ENCODE results near the gene CNIH2. TPM values are rescaled to one million over a fixed set of nuclear protein-coding genes. Genes with fewer than 3 reads are reported as not detected.
A peak's percentile ranks its signal among the peaks of the same experiment; 100 is the strongest.

Gene CNIH2
- total and polyA plus RNA-seq, 7 donors, result 0.05 TPM; not detected in 6

GRCh38 chr11:66263785-66264184, 14.2 kb upstream of the CNIH2 start:
- H3K4me3 ChIP-seq, result no peak overlapping the region
- WGBS, 3 donors, result 93 to 95% (median 94%) methylated on average over 10 of the region's 10 CpGs
- peaks cover 6% of the 10 kb centered on the region for H3K4me1 ChIP-seq
- DNase-seq, result no peak
- H3K27me3 ChIP-seq (ENCODE audit: insufficient read depth in 3 of 3, low read length in 2 of 3), result no peaks in the 10 kb centered on the region
- intact Hi-C loops (cut with DNase I), result no loop called here
- TF ChIP-seq, protein P1, sequence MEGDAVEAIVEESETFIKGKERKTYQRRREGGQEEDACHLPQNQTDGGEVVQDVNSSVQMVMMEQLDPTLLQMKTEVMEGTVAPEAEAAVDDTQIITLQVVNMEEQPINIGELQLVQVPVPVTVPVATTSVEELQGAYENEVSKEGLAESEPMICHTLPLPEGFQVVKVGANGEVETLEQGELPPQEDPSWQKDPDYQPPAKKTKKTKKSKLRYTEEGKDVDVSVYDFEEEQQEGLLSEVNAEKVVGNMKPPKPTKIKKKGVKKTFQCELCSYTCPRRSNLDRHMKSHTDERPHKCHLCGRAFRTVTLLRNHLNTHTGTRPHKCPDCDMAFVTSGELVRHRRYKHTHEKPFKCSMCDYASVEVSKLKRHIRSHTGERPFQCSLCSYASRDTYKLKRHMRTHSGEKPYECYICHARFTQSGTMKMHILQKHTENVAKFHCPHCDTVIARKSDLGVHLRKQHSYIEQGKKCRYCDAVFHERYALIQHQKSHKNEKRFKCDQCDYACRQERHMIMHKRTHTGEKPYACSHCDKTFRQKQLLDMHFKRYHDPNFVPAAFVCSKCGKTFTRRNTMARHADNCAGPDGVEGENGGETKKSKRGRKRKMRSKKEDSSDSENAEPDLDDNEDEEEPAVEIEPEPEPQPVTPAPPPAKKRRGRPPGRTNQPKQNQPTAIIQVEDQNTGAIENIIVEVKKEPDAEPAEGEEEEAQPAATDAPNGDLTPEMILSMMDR (IDR thresholded peaks at IDR 0.05), result no peak
- ATAC-seq, result no peak
- no peak overlapping the region for H3K27ac ChIP-seq
- peaks cover 0 to 67% of the 10 kb centered on the region in 2 donors for H3K36me3 ChIP-seq (ENCODE audit: insufficient read depth in 1 of 2, low read depth in 1 of 2)
- H3K9me3 ChIP-seq, result no peaks in the 10 kb centered on the region

DNA sequence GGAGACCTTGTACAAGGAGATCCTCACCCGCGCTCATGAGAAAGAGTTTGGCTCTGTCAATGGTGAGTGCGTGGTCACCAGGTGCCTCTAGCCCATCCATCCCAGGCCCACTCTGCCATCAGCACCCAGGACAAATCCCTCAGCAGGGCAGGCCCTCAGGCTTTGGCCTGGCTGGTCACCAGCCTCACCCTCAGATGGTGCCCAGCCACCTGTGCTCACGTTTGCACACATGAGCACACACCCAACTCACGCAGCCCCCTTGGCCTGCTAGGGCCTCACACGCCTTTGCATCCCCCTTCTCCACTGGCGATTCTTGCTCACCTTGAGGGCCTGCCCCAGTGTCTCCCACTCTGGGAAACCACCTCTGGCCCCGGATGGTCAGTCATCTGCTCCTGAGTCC, 13.6 kb upstream of the CNIH2 start:
- Histone ChIP-seq H3K27me3 (ENCODE audit: insufficient read depth in 3 of 3, low read length in 2 of 3) (no peaks in the 10 kb centered on the region), H3K9me3 (no peaks in the 10 kb centered on the region), H3K36me3 (ENCODE audit: insufficient read depth in 1 of 2, low read depth in 1 of 2) (peaks cover 0 to 61% of the 10 kb centered on the region in 2 donors), H3K4me3 (no peak overlapping the region), H3K4me1 (peaks cover 6% of the 10 kb centered on the region), H3K27ac (no peak overlapping the region)
- intact Hi-C loops (cut with DNase I), result no loop called here
- DNase-seq (peak in 1 of 2 donors; percentile 49), ATAC-seq (no peak)
- WGBS, 3 donors, result 87 to 92% (median 91%) methylated on average over 8 of the region's 8 CpGs
- TF ChIP-seq, protein P1 (IDR thresholded peaks at IDR 0.05), result no peak

GRCh38 chr11:66264914-66265313, 13.1 kb upstream of the CNIH2 start:
- Histone ChIP-seq H3K27ac (no peak overlapping the region), H3K27me3 (ENCODE audit: insufficient read depth in 3 of 3, low read length in 2 of 3) (no peaks in the 10 kb centered on the region), H3K36me3 (ENCODE audit: insufficient read depth in 1 of 2, low read depth in 1 of 2) (peaks cover 0 to 55% of the 10 kb centered on the region in 2 donors), H3K4me1 (peaks cover 11% of the 10 kb centered on the region), H3K4me3 (no peak overlapping the region), H3K9me3 (no peaks in the 10 kb centered on the region)
- intact Hi-C loops (cut with DNase I), result no loop called here
- TF ChIP-seq, protein P1 (IDR thresholded peaks at IDR 0.05), result peak; percentile 16
- no peak for ATAC-seq
- 73 to 79% (median 76%) methylated on average over 12 of the region's 12 CpGs for WGBS, 3 donors
- peak in 1 of 2 donors; percentile 49 for DNase-seq

DNA sequence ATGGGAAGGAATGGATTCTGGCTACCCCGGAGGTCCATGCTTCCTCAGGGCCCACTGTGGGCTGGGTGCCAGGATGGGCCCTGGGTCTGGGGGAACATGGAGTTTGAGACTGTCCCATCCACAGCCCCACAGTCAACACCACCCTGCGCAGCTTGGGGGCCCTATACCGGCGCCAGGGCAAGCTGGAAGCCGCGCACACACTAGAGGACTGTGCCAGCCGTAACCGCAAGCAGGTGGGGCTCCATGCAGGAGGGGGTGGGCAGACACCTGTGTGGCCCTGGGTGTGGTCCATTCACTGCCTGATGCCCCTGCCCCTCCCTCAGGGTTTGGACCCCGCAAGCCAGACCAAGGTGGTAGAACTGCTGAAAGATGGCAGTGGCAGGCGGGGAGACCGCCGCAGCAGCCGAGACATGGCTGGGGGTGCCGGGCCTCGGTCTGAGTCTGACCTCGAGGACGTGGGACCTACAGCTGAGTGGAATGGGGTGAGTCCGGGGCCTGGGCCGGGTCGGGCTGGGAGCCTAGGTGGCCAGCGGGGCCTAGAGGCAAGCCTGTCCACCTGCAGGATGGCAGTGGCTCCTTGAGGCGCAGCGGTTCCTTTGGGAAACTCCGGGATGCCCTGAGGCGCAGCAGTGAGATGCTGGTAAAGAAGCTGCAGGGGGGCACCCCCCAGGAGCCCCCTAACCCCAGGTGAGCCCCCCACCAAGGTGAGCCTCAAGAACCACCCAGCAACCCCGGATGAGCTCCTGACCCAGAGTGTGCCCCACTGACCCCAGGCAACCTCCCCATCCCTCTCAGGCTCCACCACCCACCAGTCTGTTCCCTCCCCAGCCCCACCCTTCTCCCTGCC, 12.2 kb upstream of the CNIH2 start:
- WGBS, 3 donors, result 91 to 97% (median 93%) methylated on average over 24 to 26 of the region's 26 CpGs
- Histone ChIP-seq H3K27ac (no peak overlapping the region), H3K36me3 (ENCODE audit: insufficient read depth in 1 of 2, low read depth in 1 of 2) (peaks cover 0 to 52% of the 10 kb centered on the region in 2 donors), H3K27me3 (ENCODE audit: insufficient read depth in 3 of 3, low read length in 2 of 3) (no peaks in the 10 kb centered on the region), H3K9me3 (no peaks in the 10 kb centered on the region), H3K4me3 (no peak overlapping the region), H3K4me1 (peaks cover 19% of the 10 kb centered on the region)
- ATAC-seq (no peak), DNase-seq (peak in 1 of 2 donors; percentile 61)
- TF ChIP-seq, protein P1 (IDR thresholded peaks at IDR 0.05), result no peak
- intact Hi-C loops (cut with DNase I), result no loop called here
